H1 (cell line): ENCODE data around the gene NDUFB4. TPM values are rescaled to one million over a fixed set of nuclear protein-coding genes. Genes with fewer than 3 reads are reported as not detected.

Experiments used
- CTCF ChIA-PET: fragments of 300-600 bp; sonication (Branson Sonifier 250); formaldehyde crosslinking; loops from one replicate; lab custom pipeline; 2021; ENCODE audit not compliant: partially characterized antibody; lab: Charles Lee
- POLR2A ChIA-PET: fragments of 300-600 bp; sonication (Branson Sonifier 250); formaldehyde crosslinking; loops from one replicate; lab custom pipeline; 2021; ENCODE audit warnings: inconsistent platforms; ENCODE audit not compliant: partially characterized antibody; lab: Charles Lee
- DNase-seq, 2 experiments: peaks; one replicate each; pipeline versions ENCODE4 v3.0.0 to v3.0.0-alpha.2; 2010 to 2022; ENCODE audit warnings: low spot score in 2 of 2, low read depth in 1 of 2, mixed read lengths in 1 of 2
- FAIRE-seq: peaks from 2 replicates; lab custom pipeline; 2011; peaks lifted over from hg19 to GRCh38; lab: Jason Lieb, UNC
- H2AFZ ChIP-seq: 2 replicates; pipeline ENCODE4 v1.8.1; 2012; ENCODE audit warnings: low read length, inconsistent platforms
- H2AK5ac ChIP-seq: 2 replicates; pipeline ENCODE4 v1.6.1; 2013; ENCODE audit warnings: low read depth, low read length
- H2BK120ac ChIP-seq: replicated peaks from 2 replicates; pipeline ENCODE3; 2013; ENCODE audit warnings: low read depth, low read length, inconsistent platforms
- H2BK12ac ChIP-seq: 2 replicates; pipeline ENCODE4 v1.6.1; 2013; ENCODE audit warnings: low read depth, low read length
- H2BK15ac ChIP-seq: 2 replicates; pipeline ENCODE4 v1.6.1; 2013; ENCODE audit warnings: low read length
- H2BK20ac ChIP-seq: 2 replicates; pipeline ENCODE4 v1.6.1; 2013; ENCODE audit warnings: low read length
- H2BK5ac ChIP-seq: 2 replicates; pipeline ENCODE4 v1.6.1; 2013; ENCODE audit warnings: low read depth, low read length
- H3K14ac ChIP-seq: 2 replicates; pipeline ENCODE4 v1.6.1; 2013; ENCODE audit warnings: inconsistent platforms; ENCODE audit not compliant: insufficient read length
- H3K18ac ChIP-seq: 2 replicates; pipeline ENCODE4 v1.6.1; 2013; ENCODE audit warnings: low read length; ENCODE audit errors: extremely low read depth
- H3K23ac ChIP-seq: 2 replicates; pipeline ENCODE4 v1.6.1; 2013; ENCODE audit warnings: inconsistent platforms; ENCODE audit not compliant: insufficient read length
- H3K23me2 ChIP-seq: 2 replicates; pipeline ENCODE4 v1.6.1; 2013; ENCODE audit warnings: low read depth, low read length
- H3K27ac ChIP-seq: 2 replicates; pipeline ENCODE4 v1.6.1; 2011; ENCODE audit warnings: low read depth, low read length, inconsistent platforms
- H3K27me3 ChIP-seq, 4 experiments: replicated peaks in 1 of 4; 1 replicate in 1 of 4; 2 replicates in 3 of 4; pipeline versions ENCODE4 v1.6.1 to v1.8.1; 2011 to 2013; ENCODE audit warnings: low read length in 3 of 4, mild to moderate bottlenecking in 3 of 4, inconsistent platforms in 2 of 4, mixed read lengths in 2 of 4, moderate library complexity in 1 of 4; ENCODE audit not compliant: control insufficient read depth in 3 of 4, insufficient read depth in 3 of 4; ENCODE audit errors: extremely low read depth in 1 of 4
- H3K36me3 ChIP-seq, 4 experiments: 2 replicates each; pipeline versions ENCODE4 v1.6.1 to v1.8.1; 2011 to 2013; ENCODE audit warnings: mild to moderate bottlenecking in 4 of 4, low read length in 3 of 4, moderate library complexity in 2 of 4, control low read depth in 1 of 4, inconsistent platforms in 1 of 4; ENCODE audit not compliant: insufficient read depth in 4 of 4, control insufficient read depth in 2 of 4
- H3K4ac ChIP-seq: replicated peaks from 2 replicates; pipeline ENCODE3; 2013; ENCODE audit warnings: low read length, low read depth, mixed read lengths, inconsistent platforms; ENCODE audit not compliant: insufficient read length
- H3K4me1 ChIP-seq, 4 experiments: replicated peaks in 1 of 4; 1 replicate in 1 of 4; 2 replicates in 3 of 4; pipeline versions ENCODE4 v1.6.1 to v1.8.1; 2011 to 2013; ENCODE audit warnings: low read length in 3 of 4, inconsistent platforms in 2 of 4, mixed read lengths in 1 of 4; ENCODE audit not compliant: insufficient read depth in 4 of 4, control insufficient read depth in 3 of 4
- H3K4me2 ChIP-seq, 2 experiments: 2 replicates each; pipeline versions ENCODE4 v1.6.1 to v1.8.1; 2011 to 2013; ENCODE audit warnings: low read depth in 2 of 2, low read length in 2 of 2, control low read depth in 1 of 2, inconsistent platforms in 1 of 2, mild to moderate bottlenecking in 1 of 2; ENCODE audit not compliant: insufficient read depth in 1 of 2
- H3K4me3 ChIP-seq, 4 experiments: fragments of 200-600, 300-600 bp in 1 of 4; sonication (generic), shearing (Covaris generic), sonication (Bioruptor Twin) in 1 of 4; 2 replicates each; pipeline versions ENCODE4 v1.5.1 to v1.8.1; 2011 to 2016; ENCODE audit warnings: low read length in 4 of 4, low read depth in 3 of 4, control low read depth in 2 of 4, inconsistent platforms in 2 of 4, mild to moderate bottlenecking in 2 of 4, mixed read lengths in 1 of 4, moderate library complexity in 1 of 4; ENCODE audit not compliant: insufficient read depth in 2 of 4; ENCODE audit errors: extremely low read depth in 1 of 4
- H3K56ac ChIP-seq: replicated peaks from 2 replicates; pipeline ENCODE3; 2013; ENCODE audit warnings: low read depth, mild to moderate bottlenecking, mixed read lengths, low read length, inconsistent platforms; ENCODE audit not compliant: insufficient read length
- H3K79me1 ChIP-seq: 2 replicates; pipeline ENCODE4 v1.6.1; 2013; ENCODE audit warnings: low read depth, low read length, control low read depth
- H3K79me2 ChIP-seq, 2 experiments: 2 replicates each; pipeline versions ENCODE4 v1.6.1 to v1.8.1; 2012 to 2013; ENCODE audit warnings: low read length in 2 of 2, mild to moderate bottlenecking in 2 of 2, inconsistent platforms in 1 of 2; ENCODE audit not compliant: insufficient read depth in 2 of 2, control insufficient read depth in 1 of 2
- H3K9ac ChIP-seq, 4 experiments: replicated peaks in 1 of 4; 1 replicate in 1 of 4; 2 replicates in 3 of 4; pipeline versions ENCODE4 v1.6.1 to v1.8.1; 2011 to 2013; ENCODE audit warnings: low read depth in 3 of 4, low read length in 3 of 4, control low read depth in 2 of 4, mild to moderate bottlenecking in 2 of 4, moderate library complexity in 2 of 4, inconsistent platforms in 1 of 4; ENCODE audit errors: extremely low read depth in 1 of 4
- H3K9me3 ChIP-seq, 2 experiments: 2 replicates each; pipeline versions ENCODE4 v1.6.1 to v1.8.1; 2012 to 2013; ENCODE audit warnings: mild to moderate bottlenecking in 2 of 2, moderate library complexity in 2 of 2, control low read depth in 1 of 2, inconsistent platforms in 1 of 2, low read depth in 1 of 2, low read length in 1 of 2, mixed read lengths in 1 of 2; ENCODE audit not compliant: insufficient read depth in 2 of 2
- H4K20me1 ChIP-seq, 2 experiments: replicated peaks in 1 of 2; 2 replicates each; pipeline versions ENCODE3 to v1.8.1; 2011 to 2013; ENCODE audit warnings: inconsistent platforms in 2 of 2, low read length in 2 of 2, mild to moderate bottlenecking in 1 of 2; ENCODE audit not compliant: insufficient read depth in 2 of 2, control insufficient read depth in 1 of 2
- H4K5ac ChIP-seq: 2 replicates; pipeline ENCODE4 v1.6.1; 2013; ENCODE audit warnings: low read length, low read depth, mixed read lengths, inconsistent platforms; ENCODE audit not compliant: insufficient read length
- H4K8ac ChIP-seq: 2 replicates; pipeline ENCODE4 v1.8.0; 2013; ENCODE audit warnings: mild to moderate bottlenecking, moderate library complexity, low read length, inconsistent platforms; ENCODE audit not compliant: insufficient read depth; ENCODE audit errors: extremely low read depth
- H4K91ac ChIP-seq: replicated peaks from 2 replicates; pipeline ENCODE3; 2013; ENCODE audit warnings: low read length, mixed read lengths, inconsistent platforms; ENCODE audit not compliant: insufficient read length
- CBX5 ChIP-seq: fragments of 300-800, 300-1000 bp; sonication (generic); IDR thresholded peaks from 2 replicates; pipeline ENCODE4 v1.7.1; 2016; ENCODE audit warnings: antibody characterized with exemption, low read length, low read depth
- CHD1 ChIP-seq: IDR thresholded peaks from 2 replicates; pipeline ENCODE4 v1.6.1; 2012; ENCODE audit warnings: low read depth, low read length, improper control_type of control experiment
- CTBP2 ChIP-seq: IDR thresholded peaks from 2 replicates; pipeline ENCODE4 v1.7.0; 2011; ENCODE audit warnings: borderline replicate concordance, mild to moderate bottlenecking, moderate library complexity, mixed read lengths, low read length; ENCODE audit not compliant: insufficient read depth, insufficient read length
- CTCF ChIP-seq, 3 experiments: IDR thresholded peaks; 1 replicate in 2 of 3; 2 replicates in 1 of 3; pipeline versions ENCODE4 v1.5.1 to v1.6.1; 2011; ENCODE audit warnings: low read length in 3 of 3, mild to moderate bottlenecking in 3 of 3, inconsistent platforms in 2 of 3, low read depth in 1 of 3, moderate library complexity in 1 of 3; ENCODE audit not compliant: insufficient read depth in 1 of 3; ENCODE audit errors: control extremely low read depth in 1 of 3
- HDAC2 ChIP-seq, 2 experiments: fragments of 300-600 bp in 1 of 2; sonication (generic) in 1 of 2; IDR thresholded peaks; 2 replicates each; pipeline ENCODE4 v1.6.1; 2011 to 2012; ENCODE audit warnings: low read depth in 2 of 2, low read length in 2 of 2, mild to moderate bottlenecking in 2 of 2, moderate library complexity in 2 of 2, borderline replicate concordance in 1 of 2, inconsistent platforms in 1 of 2
- NANOG ChIP-seq: IDR thresholded peaks from 2 replicates; pipeline ENCODE4 v1.6.1; 2011; ENCODE audit warnings: low read length, low read depth, mild to moderate bottlenecking, inconsistent platforms; ENCODE audit not compliant: insufficient read depth, poor library complexity, severe bottlenecking
- RBBP5 ChIP-seq: IDR thresholded peaks from 2 replicates; pipeline ENCODE4 v1.7.1; 2012; ENCODE audit warnings: low read depth, mild to moderate bottlenecking, inconsistent platforms, low read length, moderate library complexity, borderline replicate concordance
- SP4 ChIP-seq: IDR thresholded peaks from 2 replicates; pipeline ENCODE4 v1.6.1; 2012; ENCODE audit warnings: low read length, inconsistent platforms
- TAF7 ChIP-seq: optimal IDR thresholded peaks from 2 replicates; pipeline ENCODE3; 2011; ENCODE audit warnings: low read depth, mild to moderate bottlenecking, inconsistent platforms, low read length, moderate library complexity, borderline replicate concordance
- TBP ChIP-seq: IDR thresholded peaks from 2 replicates; pipeline ENCODE4 v1.6.1; 2011; ENCODE audit warnings: low read depth, low read length, improper control_type of control experiment
- polyA plus RNA-seq, 7 experiments: library from polyadenylated mRNA; depleted of rRNA in 3 of 7; stranded (reverse) in 5 of 7; unstranded in 2 of 7; fragments of >200 nt in 5 of 7; fragments of 200-250 nt in 2 of 7; gene quantifications; 1 replicate in 5 of 7; 2 replicates in 1 of 7; 4 replicates in 1 of 7; pipeline versions ENCODE4 v1.2.1 to v1.2.3, GENCODE V29; 2011 to 2013; ENCODE audit warnings: missing spikeins in 2 of 7, mixed read lengths in 2 of 7
- total RNA-seq: library from RNA; stranded (reverse); fragmentation: NEBNext Ultra II Directional; extraction: Animal tissue kit (Norgen Biotek cat#: 25700); gene quantifications from 2 replicates; pipeline ENCODE4 v1.2.1, GENCODE V29; 2021
- TF ChIP-seq, protein P1 (sequence below): IDR thresholded peaks from 2 replicates; pipeline ENCODE4 v1.6.1; 2011; ENCODE audit warnings: low read length, improper control_type of control experiment

Gene NDUFB4
- total and polyA plus RNA-seq, 2 of the 8 experiments (the other 6 are each of a cell fraction or from before 2014, with no cell fraction given), result 184 to 382 TPM

DNA sequence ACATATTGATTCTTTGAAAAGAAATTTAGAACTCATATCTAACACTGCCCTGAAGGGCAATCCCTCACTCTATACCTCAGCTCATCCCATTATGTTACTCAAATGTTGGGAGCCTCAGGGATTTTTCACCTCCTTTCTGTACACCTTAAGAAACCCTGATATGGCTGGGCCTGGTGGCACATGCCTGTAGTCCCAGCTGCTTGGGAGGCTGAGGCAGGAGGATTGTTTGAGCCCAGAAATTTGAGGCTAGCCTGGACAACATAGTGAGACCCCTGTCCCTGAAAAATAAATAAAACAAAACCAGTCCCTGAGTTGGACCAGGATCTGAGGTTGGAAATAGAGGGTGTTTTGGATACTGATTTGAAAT is 27.6 kb downstream of the NDUFB4 start:
- H3K4me3 ChIP-seq, result peak overlapping the region in 1 of 4 experiments; percentile 30; a peak in 1 of 8 replicates
- no peak for FAIRE-seq
- TF ChIP-seq CTBP2, result no peak
- TF ChIP-seq CTCF (IDR thresholded peaks at IDR 0.05; ENCODE audit: control extremely low read depth in 1 of 3, insufficient read depth in 1 of 3, low read depth in 1 of 3, low read length in 3 of 3), result no peak
- no peak for TF ChIP-seq NANOG
- TF ChIP-seq, protein P1, sequence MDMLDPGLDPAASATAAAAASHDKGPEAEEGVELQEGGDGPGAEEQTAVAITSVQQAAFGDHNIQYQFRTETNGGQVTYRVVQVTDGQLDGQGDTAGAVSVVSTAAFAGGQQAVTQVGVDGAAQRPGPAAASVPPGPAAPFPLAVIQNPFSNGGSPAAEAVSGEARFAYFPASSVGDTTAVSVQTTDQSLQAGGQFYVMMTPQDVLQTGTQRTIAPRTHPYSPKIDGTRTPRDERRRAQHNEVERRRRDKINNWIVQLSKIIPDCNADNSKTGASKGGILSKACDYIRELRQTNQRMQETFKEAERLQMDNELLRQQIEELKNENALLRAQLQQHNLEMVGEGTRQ, result no peak
- no peak for TF ChIP-seq CBX5
- no peak for TF ChIP-seq RBBP5
- no peak for TF ChIP-seq TAF7
- TF ChIP-seq HDAC2 (IDR thresholded peaks at IDR 0.05; ENCODE audit: borderline replicate concordance in 1 of 2, low read depth in 2 of 2, low read length in 2 of 2), result no peak
- no peak for TF ChIP-seq TBP
- TF ChIP-seq SP4, result no peak
- no peak for TF ChIP-seq CHD1

More for the DNA sequence above, 27.6 kb downstream of the NDUFB4 start:
- no peak overlapping the region for H2AK5ac ChIP-seq
- no peaks in the 10 kb centered on the region for H3K27me3 ChIP-seq
- H2BK5ac ChIP-seq, result no peak overlapping the region
- H4K5ac ChIP-seq, result no peak overlapping the region
- no peak overlapping the region for H3K27ac ChIP-seq
- peaks cover 0 to 4% (median 0%) of the 10 kb centered on the region in 4 experiments; a peak in 1 of 8 replicates for H3K36me3 ChIP-seq
- CTCF ChIA-PET, result no interaction called here
- H4K20me1 ChIP-seq, result no peaks in the 10 kb centered on the region
- no peak overlapping the region for H2BK120ac ChIP-seq
- no peak overlapping the region for H2BK20ac ChIP-seq
- no peak overlapping the region for H2BK12ac ChIP-seq
- no peaks in the 10 kb centered on the region for H3K23me2 ChIP-seq
- no peak overlapping the region for H3K14ac ChIP-seq
- no peak overlapping the region for H3K18ac ChIP-seq
- H2AFZ ChIP-seq, result no peak overlapping the region
- no peak overlapping the region for H3K4ac ChIP-seq
- no peak overlapping the region for H3K4me2 ChIP-seq
- POLR2A ChIA-PET, result no interaction called here
- no peaks in the 10 kb centered on the region for H3K79me1 ChIP-seq
- H3K9me3 ChIP-seq, result peaks cover 24% of the 10 kb centered on the region in 2 experiments
- H4K8ac ChIP-seq, result no peak overlapping the region
- no peak for DNase-seq
- no peak overlapping the region for H4K91ac ChIP-seq
- no peak overlapping the region for H2BK15ac ChIP-seq
- H3K79me2 ChIP-seq, result no peaks in the 10 kb centered on the region
- no peak overlapping the region for H3K23ac ChIP-seq
- no peaks in the 10 kb centered on the region for H3K4me1 ChIP-seq
- H3K9ac ChIP-seq, result no peak overlapping the region
- no peak overlapping the region for H3K56ac ChIP-seq
